ENCODE results near the gene HSPA12B. TPM values are rescaled to one million over a fixed set of nuclear protein-coding genes. Genes with fewer than 3 reads are reported as not detected.

The HSPA12B gene
- total and polyA plus RNA-seq, 9 of the 15 experiments (the other 6 are each of a cell fraction or from before 2014, with no cell fraction given): 0.03 to 0.07 TPM; not detected in 7

GRCh38 chr20:3743251-3743650 is 10.8 kb downstream of the HSPA12B start:
- ATAC-seq (no peak), DNase-seq (ENCODE audit: extremely low read depth in 1 of 4, low spot score in 3 of 4) (no peak), FAIRE-seq (no peak)
- Histone ChIP-seq H3K9me1 (ENCODE audit: control insufficient read depth, insufficient read depth, low read length) (no peaks in the 10 kb centered on the region), H3K79me2 (ENCODE audit: control insufficient read depth, insufficient read depth, low read length) (no peaks in the 10 kb centered on the region), H4K20me1 (replicated peaks; ENCODE audit: control insufficient read depth, insufficient read depth, low read length) (no peaks in the 10 kb centered on the region), H3K9me3 (replicated peaks; ENCODE audit: control insufficient read depth, insufficient read depth, low read depth, low read length) (no peaks in the 10 kb centered on the region), H3K36me3 (ENCODE audit: control insufficient read depth, insufficient read depth, low read length) (no peaks in the 10 kb centered on the region), H3K4me2 (ENCODE audit: insufficient read depth, low read length) (no peak overlapping the region), H3K9ac (ENCODE audit: insufficient read depth in 1 of 2, low read depth in 2 of 2, low read length in 2 of 2) (no peak overlapping the region), H3K27ac (ENCODE audit: extremely low read depth, low read depth, low read length) (no peak overlapping the region), H3K4me1 (replicated peaks in 1 of 2; ENCODE audit: control insufficient read depth in 2 of 2, insufficient read depth in 2 of 2, low read length in 2 of 2) (peaks cover 3 to 39% of the 10 kb centered on the region in 2 experiments; a peak in 3 of 5 replicates), H3K27me3 (ENCODE audit: control insufficient read depth in 2 of 2, insufficient read depth in 2 of 2, low read length in 2 of 2) (no peaks in the 10 kb centered on the region), H3K4me3 (no peak overlapping the region), H2AFZ (ENCODE audit: low read depth, low read length) (no peak overlapping the region)
- CTCF ChIA-PET (ENCODE audit: low intra/inter-chr PET ratio): interaction anchor here (0.7 kb wide), 1 partner anchor 76 kb away, joined by 3 read pairs; no protein-coding TSS in a partner anchor
- BruUV-seq (replicated peaks): no TSS peak
- POLR2A ChIA-PET: no interaction called here
- intact Hi-C loops (cut with micrococcal nuclease): no loop called here
- 71% methylated on average over 2 of the region's 2 CpGs for WGBS (ENCODE audit: insufficient coverage, low coverage, missing lambda C conversion rate)
- TF ChIP-seq ZNF133 (CRISPR knock-in tag; IDR thresholded peaks at IDR 0.05): no peak
- no peak for TF ChIP-seq ZKSCAN8 (CRISPR knock-in tag; IDR thresholded peaks at IDR 0.05)
- no peak for TF ChIP-seq ZNF174 (CRISPR knock-in tag; IDR thresholded peaks at IDR 0.05)
- no peak for TF ChIP-seq CCAR2 (IDR thresholded peaks at IDR 0.05; ENCODE audit: low read depth, low read length)
- TF ChIP-seq E2F6 (IDR thresholded peaks at IDR 0.05; ENCODE audit: borderline replicate concordance in 1 of 2, extremely low read depth in 1 of 2, insufficient read depth in 1 of 2, insufficient read length in 1 of 2, low read depth in 1 of 2, low read length in 1 of 2, poor library complexity in 1 of 2, severe bottlenecking in 1 of 2): no peak
- no peak for TF ChIP-seq ZNF280B (CRISPR knock-in tag; IDR thresholded peaks at IDR 0.05)
- no peak for TF ChIP-seq PPARD (CRISPR knock-in tag; IDR thresholded peaks at IDR 0.05)
- in situ Hi-C loops (cut with MboI): no loop called here

Measured in K562 (cell line).